Naive thymus-derived CD4-positive, alpha-beta T cell (primary cell): ENCODE measurements around the gene TRAF7. TPM values are rescaled to one million over a fixed set of nuclear protein-coding genes. Genes with fewer than 3 reads are reported as not detected.

ENCODE experiments used
- ATAC-seq: fragments of 150-1000 bp; cut with Tn5 transposase; 2 replicates; pipeline ENCODE4 v1.10.0; 2021; ENCODE audit warnings: mild to moderate bottlenecking, moderate library complexity
- CTCF ChIA-PET: fragments of 350-600 bp; sonication (Branson Sonifier 250); formaldehyde crosslinking; loops from one replicate; lab custom pipeline; 2021; ENCODE audit warnings: antibody characterized with exemption; lab: Charles Lee
- POLR2A ChIA-PET: fragments of 350-600 bp; sonication (Branson Sonifier 250); formaldehyde crosslinking; loops from one replicate; lab custom pipeline; 2021; ENCODE audit warnings: antibody characterized with exemption, inconsistent platforms; lab: Charles Lee
- DNase-seq, 9 donors: peaks; one replicate each; pipeline versions ENCODE4 v3.0.0 to v3.0.0-alpha.2; 2020 to 2022; ENCODE audit warnings: mixed read lengths in 1 of 9
- H3K27ac ChIP-seq: one replicate; pipeline ENCODE4 v1.7.0; 2013; ENCODE audit warnings: mild to moderate bottlenecking, low read depth, low read length, moderate library complexity
- H3K27me3 ChIP-seq, 2 donors: one replicate each; pipeline ENCODE4 v1.7.0; 2013; ENCODE audit warnings: low read length in 2 of 2, mild to moderate bottlenecking in 2 of 2, moderate library complexity in 2 of 2; ENCODE audit not compliant: control insufficient read depth in 2 of 2, insufficient read depth in 2 of 2
- H3K36me3 ChIP-seq, 3 experiments: 1 replicate in 2 of 3; 2 replicates in 1 of 3; pipeline ENCODE4 v1.7.0; 2013; ENCODE audit warnings: low read length in 3 of 3, mild to moderate bottlenecking in 3 of 3, moderate library complexity in 1 of 3; ENCODE audit not compliant: insufficient read depth in 3 of 3, control insufficient read depth in 2 of 3
- H3K4me1 ChIP-seq, 2 donors: one replicate each; pipeline ENCODE4 v1.7.0; 2013; ENCODE audit warnings: low read length in 2 of 2, mild to moderate bottlenecking in 2 of 2, moderate library complexity in 1 of 2; ENCODE audit not compliant: control insufficient read depth in 2 of 2, insufficient read depth in 2 of 2
- H3K4me3 ChIP-seq: 2 replicates; pipeline ENCODE4 v1.7.0; 2013; ENCODE audit warnings: mild to moderate bottlenecking, low read length
- H3K9me3 ChIP-seq, 3 experiments: 1 replicate in 2 of 3; 2 replicates in 1 of 3; pipeline ENCODE4 v1.7.0; 2013; ENCODE audit warnings: low read length in 3 of 3; ENCODE audit not compliant: control insufficient read depth in 2 of 3
- H3K27ac Mint-ChIP-seq, 9 donors: one replicate each; pipeline ENCODE4 v1.8.0; 2020 to 2022; ENCODE audit warnings: mixed read lengths in 9 of 9, mild to moderate bottlenecking in 8 of 9, moderate library complexity in 5 of 9, inconsistent platforms in 2 of 9
- H3K27me3 Mint-ChIP-seq, 5 donors: one replicate each; pipeline ENCODE4 v1.8.0; 2021 to 2022; ENCODE audit warnings: mixed read lengths in 5 of 5, mild to moderate bottlenecking in 1 of 5
- H3K36me3 Mint-ChIP-seq, 5 donors: one replicate each; pipeline ENCODE4 v1.8.0; 2020 to 2022; ENCODE audit warnings: mixed read lengths in 5 of 5, mild to moderate bottlenecking in 3 of 5, inconsistent platforms in 1 of 5
- H3K4me1 Mint-ChIP-seq, 7 donors: one replicate each; pipeline ENCODE4 v1.8.0; 2020 to 2022; ENCODE audit warnings: mixed read lengths in 7 of 7, mild to moderate bottlenecking in 3 of 7, inconsistent platforms in 1 of 7
- H3K4me3 Mint-ChIP-seq, 10 donors: one replicate each; pipeline ENCODE4 v1.8.0; 2020 to 2022; ENCODE audit warnings: mild to moderate bottlenecking in 10 of 10, mixed read lengths in 10 of 10, moderate library complexity in 6 of 10, inconsistent platforms in 2 of 10
- H3K9me3 Mint-ChIP-seq, 11 donors: one replicate each; pipeline ENCODE4 v1.8.0; 2020 to 2022; ENCODE audit warnings: mixed read lengths in 11 of 11, mild to moderate bottlenecking in 4 of 11, inconsistent platforms in 1 of 11, moderate library complexity in 1 of 11
- intact Hi-C, 2 donors: fragments of 100-400 bp; cut with micrococcal nuclease; formaldehyde crosslinking; loops; one replicate each; pipeline ENCODE4 v1.15.1; 2023
- polyA plus RNA-seq, 2 donors: library from polyadenylated mRNA; unstranded; fragments of 300-500 nt; fragmentation: Illumina TruSeq; gene quantifications; one replicate each; pipeline ENCODE4 v1.2.3, GENCODE V29; 2021
- total RNA-seq, 6 experiments: library from RNA in 5 of 6; stranded (reverse) in 5 of 6; gene quantifications; 1 replicate in 5 of 6; 2 replicates in 1 of 6; pipeline ENCODE4 v1.2.3 and lab custom pipeline; 2021 to 2026

The TRAF7 gene
- total and polyA plus RNA-seq, 7 experiments from 2014 or later: 4.8 to 58.3 (median 34.8) TPM

- Histone ChIP-seq H3K4me3 (no peak overlapping the region), H3K9me3 (no peaks in the 10 kb centered on the region), H3K4me1 (peaks cover 5 to 24% of the 10 kb centered on the region in 2 donors), H3K27ac (no peak overlapping the region), H3K36me3 (peaks cover 0 to 11% (median 0%) of the 10 kb centered on the region in 3 experiments), H3K27me3 (no peaks in the 10 kb centered on the region)
- no peaks in the 10 kb centered on the region for H3K9me3 Mint-ChIP-seq
- peaks cover 0 to 4% (median 0%) of the 10 kb centered on the region in 5 donors for H3K36me3 Mint-ChIP-seq
- H3K27me3 Mint-ChIP-seq: peaks cover 0 to 3% (median 0%) of the 10 kb centered on the region in 5 donors
- H3K4me3 Mint-ChIP-seq: peak overlapping the region in 5 of 10 donors; percentile 16 to 68 (median 49)
- CTCF ChIA-PET: interaction anchor here (1.1 kb wide), 2 partner anchors 10 to 144 kb away, joined by 3 to 4 read pairs; no protein-coding TSS in a partner anchor
- POLR2A ChIA-PET: interaction anchor here (0.8 to 2.1 kb wide), 5 partner anchors 10 to 183 kb away, joined by 3 to 11 read pairs (median 3); partner anchors contain the start of genes PGP and RPS2
- peaks cover 0 to 11% (median 9%) of the 10 kb centered on the region in 7 donors for H3K4me1 Mint-ChIP-seq
- ATAC-seq: no peak
- intact Hi-C loops: no loop called here
- no peak for DNase-seq
- peak overlapping the region in 1 of 9 donors; percentile 17 for H3K27ac Mint-ChIP-seq
Measured at GRCh38 chr16:2147378-2147777, 8.2 kb upstream of the TRAF7 start.

- Histone ChIP-seq H3K27ac (peak within 1 kb of the TSS; percentile 20), H3K27me3 (no peaks in the 10 kb centered on the region), H3K4me3 (no peak within 1 kb of the TSS), H3K4me1 (peaks cover 13 to 31% of the 10 kb centered on the region in 2 donors), H3K9me3 (no peaks in the 10 kb centered on the region), H3K36me3 (peaks cover 0 to 11% (median 0%) of the 10 kb centered on the region in 3 experiments)
- peaks cover 0 to 4% (median 0%) of the 10 kb centered on the region in 5 donors for H3K36me3 Mint-ChIP-seq
- DNase-seq: peak; percentile 42 to 76 (median 56)
- CTCF ChIA-PET: no interaction called here
- peak within 1 kb of the TSS in 1 of 9 donors; percentile 48 for H3K27ac Mint-ChIP-seq
- peak within 1 kb of the TSS in 8 of 10 donors; percentile 29 to 67 (median 52) for H3K4me3 Mint-ChIP-seq
- peaks cover 0 to 16% (median 11%) of the 10 kb centered on the region in 7 donors for H3K4me1 Mint-ChIP-seq
- intact Hi-C loops: loop anchor here in 1 of 2 donors (2.0 kb wide), 1 partner anchor 101 kb away; the partner anchor contains the start of genes NTHL1 and TSC2
- H3K9me3 Mint-ChIP-seq: no peaks in the 10 kb centered on the region
- POLR2A ChIA-PET: interaction anchor here (0.8 to 2.1 kb wide), 3 partner anchors 67 to 183 kb away, joined by 3 to 11 read pairs (median 3); partner anchors contain the start of genes PGP and RPS2
- ATAC-seq: peak; percentile 92
- H3K27me3 Mint-ChIP-seq: peaks cover 0 to 3% (median 0%) of the 10 kb centered on the region in 5 donors
Measured at GRCh38 chr16:2147981-2148671, 7.5 kb upstream of the TRAF7 start, which contains the start of gene RAB26. TSS of gene RAB26 (plus strand) at chr16:2148625. CDS start at chr16:2148784, 159 bp downstream.

- ChIA-PET POLR2A (interaction anchor here (1.3 kb wide), 1 partner anchor 145 kb away, joined by 3 read pairs; no protein-coding TSS in a partner anchor), CTCF (no interaction called here)
- H3K4me3 Mint-ChIP-seq: peak overlapping the region in 7 of 10 donors; percentile 35 to 67 (median 54)
- H3K36me3 Mint-ChIP-seq: peaks cover 0 to 12% (median 0%) of the 10 kb centered on the region in 5 donors
- ATAC-seq: peak; percentile 16
- Histone ChIP-seq H3K4me1 (peaks cover 21 to 40% of the 10 kb centered on the region in 2 donors), H3K9me3 (no peaks in the 10 kb centered on the region), H3K27me3 (no peaks in the 10 kb centered on the region), H3K4me3 (no peak overlapping the region), H3K36me3 (peaks cover 0 to 11% (median 0%) of the 10 kb centered on the region in 3 experiments), H3K27ac (peak overlapping the region; percentile 3)
- peaks cover 0 to 3% (median 0%) of the 10 kb centered on the region in 5 donors for H3K27me3 Mint-ChIP-seq
- DNase-seq: peak in 1 of 9 donors; percentile 49
- peaks cover 0 to 23% (median 19%) of the 10 kb centered on the region in 7 donors for H3K4me1 Mint-ChIP-seq
- no peaks in the 10 kb centered on the region for H3K9me3 Mint-ChIP-seq
- intact Hi-C loops: loop anchor here in 1 of 2 donors (2.0 kb wide), 1 partner anchor 102 kb away; the partner anchor contains the start of genes NTHL1 and TSC2
- peak overlapping the region in 1 of 9 donors; percentile 48 for H3K27ac Mint-ChIP-seq
Measured at GRCh38 chr16:2148714-2149629, 6.6 kb upstream of the TRAF7 start.

DNA sequence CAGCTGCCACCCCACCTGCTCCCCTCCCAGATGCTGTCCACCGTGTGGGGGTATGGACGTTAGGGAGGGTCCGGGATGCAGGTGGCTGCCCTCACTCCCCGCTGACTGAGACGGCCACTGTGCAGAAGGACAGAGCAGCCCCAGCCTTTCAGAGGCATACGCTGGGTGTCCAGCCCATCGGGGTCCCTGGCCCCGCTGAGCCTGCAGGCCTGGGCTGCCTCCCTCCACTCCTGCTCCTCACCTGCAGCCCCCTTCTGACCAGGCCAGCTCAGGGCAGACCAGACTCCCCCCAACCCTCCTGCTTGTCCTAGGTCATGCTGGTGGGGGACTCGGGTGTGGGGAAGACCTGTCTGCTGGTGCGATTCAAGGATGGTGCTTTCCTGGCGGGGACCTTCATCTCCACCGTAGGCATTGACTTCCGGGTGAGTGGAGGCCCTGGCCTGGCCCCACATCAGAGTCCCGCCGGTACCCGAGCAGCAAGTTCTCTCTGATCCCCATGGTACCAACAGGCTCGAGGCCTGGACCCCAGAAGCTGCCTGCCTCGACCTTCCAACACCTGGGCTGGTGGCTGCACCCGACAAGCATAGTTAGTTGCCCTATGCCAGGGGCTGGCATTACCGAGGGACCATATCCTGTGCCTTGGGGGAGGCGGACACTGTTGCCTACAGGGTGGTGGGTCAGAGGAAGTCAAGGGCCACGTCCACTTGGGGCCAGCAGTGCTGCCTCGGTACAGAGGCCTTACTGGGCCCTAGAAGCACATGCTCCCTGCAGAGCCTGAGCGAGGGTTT lies 5.8 kb upstream of the TRAF7 start:
- H3K9me3 ChIP-seq: no peaks in the 10 kb centered on the region
- peak overlapping the region in 2 of 9 donors; percentile 43 to 48 for H3K27ac Mint-ChIP-seq
- H3K4me3 Mint-ChIP-seq: peak overlapping the region in 8 of 10 donors; percentile 18 to 67 (median 40)
- H3K27me3 ChIP-seq: no peaks in the 10 kb centered on the region
- peaks cover 0 to 20% (median 0%) of the 10 kb centered on the region in 5 donors for H3K36me3 Mint-ChIP-seq
- peaks cover 0 to 3% (median 0%) of the 10 kb centered on the region in 5 donors for H3K27me3 Mint-ChIP-seq
- H3K27ac ChIP-seq: no peak overlapping the region
- intact Hi-C loops: loop anchor here (2.0 to 10.0 kb wide), 3 partner anchors 103 to 655 kb away; partner anchors contain the start of genes NUBP2 (in 2 of the 2), SPSB3 (in 2 of the 2), NTHL1 (in 1 of the 2) and TELO2 (in 1 of the 2)
- POLR2A ChIA-PET: interaction anchor here (0.5 to 2.0 kb wide), 3 partner anchors 13 to 1317 kb away, joined by 3 to 7 read pairs (median 3); partner anchors contain the start of gene PKD1
- peaks cover 0 to 11% (median 0%) of the 10 kb centered on the region in 3 experiments for H3K36me3 ChIP-seq
- CTCF ChIA-PET: no interaction called here
- no peak for DNase-seq
- H3K4me1 Mint-ChIP-seq: peaks cover 0 to 32% (median 25%) of the 10 kb centered on the region in 7 donors
- no peak for ATAC-seq
- no peak overlapping the region for H3K4me3 ChIP-seq
- peaks cover 24 to 48% of the 10 kb centered on the region in 2 donors for H3K4me1 ChIP-seq
- no peaks in the 10 kb centered on the region for H3K9me3 Mint-ChIP-seq

DNA sequence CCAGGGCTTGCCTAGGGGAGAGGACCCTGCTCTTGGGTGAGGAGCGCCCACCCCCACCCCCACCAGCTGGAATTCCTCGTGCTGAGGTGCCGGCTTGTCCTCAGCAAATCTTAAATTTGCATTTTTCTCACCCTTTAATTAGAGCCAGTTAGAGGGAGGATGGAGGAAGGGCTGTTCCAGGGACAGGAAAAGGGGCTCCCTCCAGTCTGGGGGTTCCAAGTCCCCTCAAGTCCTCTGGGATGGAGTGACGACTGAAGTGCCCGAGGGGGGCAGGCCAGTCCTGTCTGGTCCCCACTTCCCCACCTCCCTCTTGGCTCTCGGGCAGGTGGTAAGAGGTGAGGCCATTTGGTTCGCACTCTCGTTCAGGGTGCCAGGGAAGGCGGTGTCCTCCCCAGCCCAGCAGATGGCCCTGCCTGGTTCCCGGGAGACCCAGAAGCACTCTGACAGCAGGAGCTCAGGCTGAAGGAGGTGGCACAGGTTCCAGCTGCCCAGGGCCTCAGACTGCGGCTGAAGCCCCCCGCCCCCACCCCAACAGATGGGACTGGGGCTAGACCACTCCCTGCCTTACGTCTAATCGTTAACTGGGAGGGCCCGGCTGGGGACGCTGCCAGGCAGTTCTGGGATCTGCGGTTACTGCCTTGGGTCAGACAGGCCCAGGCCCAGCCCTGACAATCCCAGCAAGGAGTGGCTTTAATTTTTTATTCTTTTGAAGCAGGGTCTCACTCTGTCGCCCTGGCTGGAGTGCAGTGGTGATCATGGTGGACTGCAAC lies 5.0 kb upstream of the TRAF7 start:
- H3K4me1 Mint-ChIP-seq: peaks cover 0 to 38% (median 29%) of the 10 kb centered on the region in 7 donors
- intact Hi-C loops: loop anchor here (10.0 kb wide), 2 partner anchors 366 to 656 kb away; partner anchors contain the start of genes NUBP2 (in 2 of the 2), SPSB3 (in 2 of the 2) and TELO2 (in 1 of the 2)
- ATAC-seq: no peak

More for the DNA sequence above, 5.0 kb upstream of the TRAF7 start:
- no peaks in the 10 kb centered on the region for H3K9me3 ChIP-seq
- no peak overlapping the region for H3K27ac ChIP-seq
- ChIA-PET POLR2A (interaction anchor here (0.5 to 2.0 kb wide), 6 partner anchors 10 to 1316 kb away, joined by 3 to 8 read pairs (median 3); partner anchors contain the start of gene PKD1), CTCF (interaction anchor here (1.4 to 2.0 kb wide), 2 partner anchors 10 to 128 kb away, joined by 5 to 6 read pairs; no protein-coding TSS in a partner anchor)
- H3K27me3 ChIP-seq: no peaks in the 10 kb centered on the region
- no peak for DNase-seq
- peaks cover 24 to 51% of the 10 kb centered on the region in 2 donors for H3K4me1 ChIP-seq
- Mint-ChIP-seq H3K27ac (no peak overlapping the region), H3K4me3 (peak overlapping the region in 3 of 10 donors; percentile 54 to 77 (median 63)), H3K36me3 (peaks cover 0 to 21% (median 0%) of the 10 kb centered on the region in 5 donors), H3K27me3 (peaks cover 0 to 3% (median 0%) of the 10 kb centered on the region in 5 donors), H3K9me3 (no peaks in the 10 kb centered on the region)
- H3K4me3 ChIP-seq: no peak overlapping the region
- H3K36me3 ChIP-seq: peaks cover 0 to 11% (median 0%) of the 10 kb centered on the region in 3 experiments
